ENCODE data around the gene PLLP. TPM values are rescaled to one million over a fixed set of nuclear protein-coding genes. Genes with fewer than 3 reads are reported as not detected.

The PLLP gene
- total and polyA plus RNA-seq, 12 donors, result 1.0 to 10.0 (median 2.7) TPM

DNA sequence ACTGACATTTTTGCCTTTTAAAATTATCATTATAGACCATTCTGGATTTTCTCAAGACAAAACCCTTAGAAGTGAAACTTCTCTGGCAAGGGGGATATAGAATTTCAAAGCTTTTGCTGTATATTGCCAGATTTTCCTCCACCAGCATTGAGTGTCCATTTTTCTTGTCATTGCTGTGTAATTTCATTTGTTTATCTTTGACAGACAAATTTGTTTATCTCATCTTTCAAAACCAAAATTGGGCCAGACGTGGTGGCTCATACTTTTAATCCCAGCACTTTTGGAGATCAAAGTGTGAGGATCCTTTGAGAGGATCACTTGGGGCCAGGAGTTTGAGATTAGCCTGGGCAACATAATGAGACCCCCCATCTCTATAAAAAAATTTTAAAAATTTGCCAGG is 55.4 kb downstream of the PLLP start:
- 65 to 85% (median 78%) methylated on average over 1 of the region's 1 CpG for WGBS, 4 donors

GRCh38 chr16:57226701-57227621 is 57.5 kb downstream of the PLLP start:
- H3K27me3 ChIP-seq, result no peaks in the 10 kb centered on the region
- H3K36me3 ChIP-seq (replicated peaks in 1 of 2), result peaks cover 0 to 75% of the 10 kb centered on the region in 2 donors
- 41 to 44% (median 43%) methylated on average over 4 of the region's 4 CpGs for WGBS, 4 donors
- TF ChIP-seq POLR2A (IDR thresholded peaks at IDR 0.05) (no peak), CTCF (IDR thresholded peaks at IDR 0.05) (no peak)
- no peaks in the 10 kb centered on the region for H3K9me3 ChIP-seq (replicated peaks in 1 of 3)
- H3K27ac ChIP-seq, result peak overlapping the region in 3 of 5 donors; percentile 24 to 66 (median 47)
- H3K4me1 ChIP-seq (replicated peaks in 1 of 2), result peaks cover 0 to 12% of the 10 kb centered on the region in 2 donors
- intact Hi-C loops (cut with DNase I), result no loop called here
- peak; percentile 31 to 75 (median 57) for DNase-seq
- no peak overlapping the region for H3K4me3 ChIP-seq

More for the DNA sequence above, 55.4 kb downstream of the PLLP start:
- Histone ChIP-seq H3K27ac (no peak overlapping the region), H3K4me1 (replicated peaks in 1 of 2) (peaks cover 0 to 12% of the 10 kb centered on the region in 2 donors), H3K36me3 (replicated peaks in 1 of 2) (peaks cover 0 to 75% of the 10 kb centered on the region in 2 donors), H3K9me3 (replicated peaks in 1 of 3) (no peaks in the 10 kb centered on the region), H3K4me3 (no peak overlapping the region), H3K27me3 (no peaks in the 10 kb centered on the region)
- DNase-seq, result no peak
- intact Hi-C loops (cut with DNase I), result no loop called here
- TF ChIP-seq POLR2A (IDR thresholded peaks at IDR 0.05) (no peak), CTCF (IDR thresholded peaks at IDR 0.05) (no peak)

- Histone ChIP-seq H3K9me3 (replicated peaks in 1 of 3) (no peaks in the 10 kb centered on the region), H3K4me3 (no peak overlapping the region), H3K4me1 (replicated peaks in 1 of 2) (peaks cover 0 to 7% of the 10 kb centered on the region in 2 donors), H3K36me3 (replicated peaks in 1 of 2) (peaks cover 0 to 75% of the 10 kb centered on the region in 2 donors), H3K27ac (no peak overlapping the region), H3K27me3 (no peaks in the 10 kb centered on the region)
- DNase-seq, result no peak
- WGBS, 4 donors, result 93 to 98% (median 97%) methylated on average over 7 of the region's 7 CpGs
- intact Hi-C loops (cut with DNase I), result no loop called here
- TF ChIP-seq CTCF (IDR thresholded peaks at IDR 0.05) (no peak), POLR2A (IDR thresholded peaks at IDR 0.05) (no peak)
Measured at GRCh38 chr16:57225978-57226377, 58.5 kb downstream of the PLLP start.

DNA sequence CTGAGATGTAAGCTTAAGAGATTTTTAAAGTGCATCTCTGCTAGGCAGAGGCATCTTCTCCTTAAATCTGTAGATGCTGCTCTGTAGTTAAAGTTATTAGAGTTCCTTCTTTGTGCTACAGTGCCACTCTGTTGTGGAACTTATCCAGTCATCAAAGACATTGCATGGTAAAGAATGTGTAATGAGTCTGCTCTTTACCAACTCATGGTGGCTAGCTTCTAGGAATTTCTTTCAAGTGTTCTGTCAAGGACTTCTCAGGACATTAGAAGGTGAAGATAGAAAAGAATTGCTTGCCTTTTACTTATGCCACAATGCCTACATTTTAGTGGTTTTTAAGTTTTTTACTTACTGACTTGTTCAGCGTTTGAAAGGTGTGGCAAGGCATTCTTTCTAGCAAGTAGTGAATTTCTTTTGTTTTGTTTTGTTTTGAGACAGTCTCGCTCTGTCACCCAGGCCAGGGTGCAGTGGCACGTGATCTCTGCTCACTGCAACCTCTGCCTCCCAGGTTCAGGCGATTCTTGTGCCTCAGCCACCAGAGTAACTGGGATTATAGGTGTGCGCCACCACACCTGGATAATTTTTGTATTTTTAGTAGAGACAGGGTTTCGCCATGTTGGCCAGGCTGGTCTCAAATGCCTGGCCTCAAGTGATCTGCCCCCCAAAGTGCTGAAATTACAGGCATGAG is 59.7 kb downstream of the PLLP start:
- no peak for DNase-seq
- peaks cover 0 to 7% of the 10 kb centered on the region in 2 donors for H3K4me1 ChIP-seq (replicated peaks in 1 of 2)
- no peak overlapping the region for H3K27ac ChIP-seq
- H3K9me3 ChIP-seq (replicated peaks in 1 of 3), result no peaks in the 10 kb centered on the region
- WGBS, 4 donors, result 82 to 98% (median 97%) methylated on average over 5 to 6 of the region's 6 CpGs
- intact Hi-C loops (cut with DNase I), result no loop called here
- H3K36me3 ChIP-seq (replicated peaks in 1 of 2), result peaks cover 0 to 73% of the 10 kb centered on the region in 2 donors
- no peak overlapping the region for H3K4me3 ChIP-seq
- TF ChIP-seq CTCF (IDR thresholded peaks at IDR 0.05) (no peak), POLR2A (IDR thresholded peaks at IDR 0.05) (no peak)
- H3K27me3 ChIP-seq, result no peaks in the 10 kb centered on the region
